HUDEP-2 (cell line): ENCODE results near the gene NOP9.

Experiments used
- DNase-seq, 76 experiments: peaks; one replicate each; lab custom pipeline; 2025; ENCODE audit not compliant: unreplicated experiment in 76 of 76; lab: John Stamatoyannopoulos, UW

NOP9 gene

GRCh38 chr14:24299255-24300191 is at the start of gene NOP9, which contains the start of gene DHRS1:
TSS of gene NOP9 (plus strand) at chr14:24299850. CDS start at chr14:24299955, 105 bp downstream.
TSS of gene DHRS1 (minus strand) at chr14:24299780. CDS start at chr14:24299106, 674 bp downstream.
- peak in 73 of 76 experiments; percentile 18 to 91 (median 76) for DNase-seq

- no peak for DNase-seq
Observed at GRCh38 chr14:24250354-24250753, 49.3 kb upstream of the NOP9 start.

GRCh38 chr14:24251880-24252288 is 47.8 kb upstream of the NOP9 start:
- no peak for DNase-seq

GRCh38 chr14:24252289-24253124 is 47.1 kb upstream of the NOP9 start:
- no peak for DNase-seq

GRCh38 chr14:24253936-24254335 is 45.7 kb upstream of the NOP9 start:
- DNase-seq, result no peak

- DNase-seq, result no peak
Observed at GRCh38 chr14:24254630-24255392, 44.8 kb upstream of the NOP9 start.

GRCh38 chr14:24255438-24255837 is 44.2 kb upstream of the NOP9 start:
- DNase-seq, result no peak

- peak in 64 of 76 experiments; percentile 11 to 83 (median 54) for DNase-seq
Observed at GRCh38 chr14:24255931-24256711, 43.5 kb upstream of the NOP9 start.

- DNase-seq, result no peak
Observed at GRCh38 chr14:24256960-24257359, 42.7 kb upstream of the NOP9 start.

- no peak for DNase-seq
Observed at GRCh38 chr14:24258119-24258518, 41.5 kb upstream of the NOP9 start.

- DNase-seq, result no peak
Observed at GRCh38 chr14:24258548-24259265, 40.9 kb upstream of the NOP9 start.

GRCh38 chr14:24259282-24260025 is 40.2 kb upstream of the NOP9 start:
- DNase-seq, result no peak

GRCh38 chr14:24260026-24260779 is 39.4 kb upstream of the NOP9 start:
- DNase-seq, result peak in 12 of 76 experiments; percentile 4 to 40 (median 18)

- DNase-seq, result no peak
Observed at GRCh38 chr14:24260780-24261157, 38.9 kb upstream of the NOP9 start.

- no peak for DNase-seq
Observed at GRCh38 chr14:24261256-24261968, 38.2 kb upstream of the NOP9 start.

GRCh38 chr14:24261969-24262327 is 37.7 kb upstream of the NOP9 start:
- DNase-seq, result no peak
